SK-N-MC (cell line): ENCODE data around the gene CGB5.

Source experiments
- EZH2 ChIP-seq: fragments of 200-600 bp; sonication (generic); IDR thresholded peaks from one replicate; pipeline ENCODE4 v1.6.1; 2017; ENCODE audit warnings: antibody characterized with exemption
- FOXP2 ChIP-seq: optimal IDR thresholded peaks from 2 replicates; pipeline ENCODE3; 2011; ENCODE audit warnings: mild to moderate bottlenecking, moderate library complexity; ENCODE audit not compliant: insufficient read depth; ENCODE audit errors: extremely low read length, control extremely low read depth
- POLR2AphosphoS5 ChIP-seq: IDR thresholded peaks from 2 replicates; pipeline ENCODE4 v1.6.1; 2012; ENCODE audit warnings: mild to moderate bottlenecking, low read depth, low read length, borderline replicate concordance

DNA sequence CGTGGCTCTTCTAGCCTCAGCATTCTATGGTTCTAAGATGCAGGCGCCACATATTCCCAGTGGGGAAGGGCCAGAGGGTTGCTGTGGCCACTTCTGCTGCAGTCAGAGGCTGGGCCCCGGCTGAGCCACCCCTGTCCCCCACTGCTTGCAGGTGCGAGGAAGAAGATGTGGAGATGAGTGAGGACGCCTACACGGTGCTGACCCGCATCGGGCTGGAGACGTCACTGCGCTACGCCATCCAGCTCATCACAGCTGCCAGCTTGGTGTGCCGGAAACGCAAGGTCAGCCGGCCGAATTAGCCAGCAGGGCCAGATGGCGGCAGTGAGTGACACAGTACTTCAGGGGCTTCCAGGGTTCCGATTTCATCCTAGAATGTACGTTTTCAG, 28.8 kb upstream of the CGB5 start:
- TF ChIP-seq POLR2AphosphoS5 = no peak
- TF ChIP-seq EZH2 = no peak
- no peak for TF ChIP-seq FOXP2
